Prostate gland (tissue), 2 donors: ENCODE data around the gene CREB3. TPM values are rescaled to one million over a fixed set of nuclear protein-coding genes. Genes with fewer than 3 reads are reported as not detected.
A peak's percentile ranks its signal among the peaks of the same experiment; 100 is the strongest.

Experiments
- DNase-seq: peaks from one replicate; pipeline ENCODE4 v3.0.0-alpha.2; 2019; ENCODE audit warnings: low spot score
- H3K27ac ChIP-seq, 2 donors: fragments of 200-600 bp; sonication (generic); 2 replicates each; pipeline ENCODE4 v1.5.1; 2017 to 2019
- H3K27me3 ChIP-seq: fragments of 200-600 bp; sonication (generic); replicated peaks from 2 replicates; pipeline ENCODE4 v1.5.1; 2019; ENCODE audit not compliant: insufficient read depth
- H3K36me3 ChIP-seq, 2 donors: fragments of 200-600 bp; sonication (generic); 1 replicate in 1 of 2; 2 replicates in 1 of 2; pipeline versions ENCODE4 v1.5.1 to v1.8.1; 2017 to 2019
- H3K4me1 ChIP-seq: fragments of 200-600 bp; sonication (generic); replicated peaks from 2 replicates; pipeline ENCODE4 v1.5.1; 2019
- H3K4me3 ChIP-seq, 2 donors: fragments of 200-600 bp; sonication (generic); 2 replicates each; pipeline ENCODE4 v1.5.1; 2017 to 2019
- H3K9me3 ChIP-seq: fragments of 200-600 bp; sonication (generic); 2 replicates; pipeline ENCODE4 v1.5.1; 2017
- POLR2A ChIP-seq: fragments of 450-650 bp; IDR thresholded peaks from one replicate; pipeline ENCODE4 v1.6.1; 2016; ENCODE audit warnings: antibody characterized with exemption, mild to moderate bottlenecking
- POLR2AphosphoS5 ChIP-seq: sonication (generic); formaldehyde crosslinking; IDR thresholded peaks from one replicate; pipeline ENCODE4 v1.6.1; 2017; ENCODE audit warnings: antibody characterized with exemption
- WGBS: methylation state at CpG from one replicate; pipeline ENCODE4 v1.1.5; 2018; 5-methylcytosine and 5-hydroxymethylcytosine counted together
- intact Hi-C: fragments of 100-400 bp; cut with DNase I; formaldehyde crosslinking; loops from one replicate; pipeline ENCODE4 v1.14.2; 2022
- total RNA-seq, 2 donors: library from RNA; depleted of rRNA; stranded (reverse); fragments of >200 nt; gene quantifications; one replicate each; pipeline ENCODE4 v1.1.0, GENCODE V29; 2016
- TF ChIP-seq, protein P1 (sequence below), 4 experiments: fragments of 200-600 bp in 2 of 4; fragments of 450-650 bp in 2 of 4; sonication (generic) in 2 of 4; IDR thresholded peaks; 1 replicate in 3 of 4; 2 replicates in 1 of 4; pipeline ENCODE4 v1.5.1; 2016 to 2019; ENCODE audit warnings: antibody characterized with exemption in 4 of 4, mild to moderate bottlenecking in 2 of 4, moderate library complexity in 2 of 4

Gene CREB3
- total RNA-seq, 2 donors from 2014 or later, result 60.9 to 120 TPM

DNA sequence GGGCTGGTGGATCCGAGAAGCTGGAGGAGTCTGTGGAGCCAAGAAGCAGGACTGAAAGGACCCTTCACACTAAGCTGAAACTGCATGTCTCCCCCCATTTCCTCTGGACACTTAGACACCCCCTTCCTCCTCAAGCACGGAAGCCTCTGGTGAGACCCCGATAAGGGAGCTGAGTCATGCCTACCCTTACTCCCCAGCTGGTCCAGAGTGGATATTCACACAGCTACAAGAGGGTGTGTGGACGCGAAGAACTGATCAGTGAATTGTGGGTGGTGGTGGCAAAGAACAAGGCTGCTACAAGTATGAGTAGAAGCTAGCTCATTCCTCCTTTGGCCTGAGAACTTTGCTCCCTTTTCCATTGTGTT, 4.8 kb upstream of the CREB3 start:
- H3K27ac ChIP-seq, result peak overlapping the region; percentile 88 to 96
- TF ChIP-seq POLR2AphosphoS5 (no peak), POLR2A (no peak)
- TF ChIP-seq, protein P1, sequence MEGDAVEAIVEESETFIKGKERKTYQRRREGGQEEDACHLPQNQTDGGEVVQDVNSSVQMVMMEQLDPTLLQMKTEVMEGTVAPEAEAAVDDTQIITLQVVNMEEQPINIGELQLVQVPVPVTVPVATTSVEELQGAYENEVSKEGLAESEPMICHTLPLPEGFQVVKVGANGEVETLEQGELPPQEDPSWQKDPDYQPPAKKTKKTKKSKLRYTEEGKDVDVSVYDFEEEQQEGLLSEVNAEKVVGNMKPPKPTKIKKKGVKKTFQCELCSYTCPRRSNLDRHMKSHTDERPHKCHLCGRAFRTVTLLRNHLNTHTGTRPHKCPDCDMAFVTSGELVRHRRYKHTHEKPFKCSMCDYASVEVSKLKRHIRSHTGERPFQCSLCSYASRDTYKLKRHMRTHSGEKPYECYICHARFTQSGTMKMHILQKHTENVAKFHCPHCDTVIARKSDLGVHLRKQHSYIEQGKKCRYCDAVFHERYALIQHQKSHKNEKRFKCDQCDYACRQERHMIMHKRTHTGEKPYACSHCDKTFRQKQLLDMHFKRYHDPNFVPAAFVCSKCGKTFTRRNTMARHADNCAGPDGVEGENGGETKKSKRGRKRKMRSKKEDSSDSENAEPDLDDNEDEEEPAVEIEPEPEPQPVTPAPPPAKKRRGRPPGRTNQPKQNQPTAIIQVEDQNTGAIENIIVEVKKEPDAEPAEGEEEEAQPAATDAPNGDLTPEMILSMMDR (IDR thresholded peaks at IDR 0.05), result no peak
- WGBS, result 66% methylated on average over 5 of the region's 5 CpGs
- peak overlapping the region in 1 of 2 donors; percentile 5 for H3K4me3 ChIP-seq
- no peaks in the 10 kb centered on the region for H3K9me3 ChIP-seq
- intact Hi-C loops, result loop anchor here (2.0 kb wide), 1 partner anchor 33 kb away; no protein-coding TSS in a partner anchor
- no peak for DNase-seq
- H3K36me3 ChIP-seq, result peaks cover 8 to 17% of the 10 kb centered on the region in 2 donors
- peaks cover 22% of the 10 kb centered on the region for H3K4me1 ChIP-seq
- H3K27me3 ChIP-seq, result no peaks in the 10 kb centered on the region

DNA sequence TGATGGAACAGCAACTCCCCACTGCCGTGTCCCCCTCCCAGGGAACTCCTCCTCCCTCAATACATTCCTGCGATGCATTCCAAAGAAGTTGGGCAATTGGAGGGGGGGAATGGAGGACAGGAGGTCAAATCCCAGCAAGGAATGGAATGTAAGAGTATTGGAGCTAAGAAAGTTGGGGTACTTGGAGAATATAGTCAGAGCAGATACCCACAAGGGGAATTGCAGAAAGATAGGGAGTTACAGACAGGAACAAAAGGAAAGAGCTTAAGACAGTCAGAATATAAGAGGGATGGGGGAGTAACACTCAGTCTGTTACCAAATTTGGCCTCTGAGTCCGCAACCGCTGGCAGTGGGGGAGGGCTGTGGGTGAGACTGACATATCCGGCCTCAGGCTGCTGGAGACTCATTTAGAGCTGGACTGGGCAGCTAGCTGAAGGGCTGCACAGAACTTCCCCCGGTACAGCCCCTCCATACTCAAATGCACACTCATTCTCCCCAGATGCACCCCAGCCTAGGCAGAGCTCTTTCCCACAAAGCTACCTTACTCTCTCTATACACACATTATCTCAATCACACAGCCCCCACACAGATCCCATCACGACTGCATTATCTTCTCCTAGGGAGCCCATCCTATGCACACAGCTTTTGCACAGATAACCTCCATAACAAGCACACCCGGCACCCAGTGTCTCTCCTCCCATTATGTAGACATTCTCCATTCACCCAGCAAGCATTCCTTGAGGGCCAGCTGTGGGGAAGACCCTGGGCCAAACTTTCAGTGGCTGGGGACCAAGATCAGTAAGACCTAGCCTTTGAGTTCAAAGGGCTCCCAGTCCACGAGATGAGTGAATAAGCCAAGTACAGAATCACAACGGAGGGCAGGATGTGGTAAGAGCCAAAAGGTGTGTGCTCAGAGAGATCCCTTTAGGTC, 4.2 kb upstream of the CREB3 start:
- peak overlapping the region in 1 of 2 donors; percentile 10 for H3K4me3 ChIP-seq
- intact Hi-C loops, result no loop called here
- H3K4me1 ChIP-seq, result peaks cover 23% of the 10 kb centered on the region
- H3K9me3 ChIP-seq, result no peaks in the 10 kb centered on the region
- peaks cover 8 to 16% of the 10 kb centered on the region in 2 donors for H3K36me3 ChIP-seq
- no peaks in the 10 kb centered on the region for H3K27me3 ChIP-seq
- peak overlapping the region; percentile 88 to 96 for H3K27ac ChIP-seq
- peak; percentile 41 for DNase-seq
- peak; percentile 61 for TF ChIP-seq POLR2AphosphoS5
- TF ChIP-seq, protein P1 (IDR thresholded peaks at IDR 0.05), result no peak
- TF ChIP-seq POLR2A, result no peak
- WGBS, result 18% methylated on average over 10 of the region's 10 CpGs

DNA sequence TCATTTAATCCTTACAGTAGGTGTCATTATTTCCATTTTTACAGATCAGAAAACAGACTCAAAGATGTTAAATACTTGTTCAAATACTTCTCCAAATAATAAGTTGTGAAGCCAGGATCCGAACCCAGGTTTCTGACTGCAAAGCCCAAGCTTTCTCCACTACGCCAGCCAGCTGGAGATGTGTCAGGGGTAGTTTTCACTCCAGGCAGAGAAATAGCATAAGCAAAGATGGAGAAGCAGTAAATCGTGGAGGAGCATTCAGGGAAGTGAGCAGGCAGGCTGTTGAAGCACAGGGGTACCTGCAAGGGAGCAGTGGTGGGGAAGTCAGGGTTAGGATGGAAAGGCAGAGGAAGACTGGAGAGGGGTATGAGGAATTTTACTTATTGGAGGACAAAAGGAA, 3.4 kb upstream of the CREB3 start:
- H3K9me3 ChIP-seq, result no peaks in the 10 kb centered on the region
- intact Hi-C loops, result no loop called here
- no peak for TF ChIP-seq POLR2AphosphoS5
- TF ChIP-seq, protein P1 (IDR thresholded peaks at IDR 0.05), result no peak
- TF ChIP-seq POLR2A, result no peak
- no peak for DNase-seq
- peaks cover 27% of the 10 kb centered on the region for H3K4me1 ChIP-seq
- H3K36me3 ChIP-seq, result peaks cover 8 to 9% of the 10 kb centered on the region in 2 donors
- H3K27me3 ChIP-seq, result no peaks in the 10 kb centered on the region
- peak overlapping the region in 1 of 2 donors; percentile 10 for H3K4me3 ChIP-seq
- H3K27ac ChIP-seq, result peak overlapping the region; percentile 88 to 96
- 60% methylated on average over 3 of the region's 3 CpGs for WGBS

DNA sequence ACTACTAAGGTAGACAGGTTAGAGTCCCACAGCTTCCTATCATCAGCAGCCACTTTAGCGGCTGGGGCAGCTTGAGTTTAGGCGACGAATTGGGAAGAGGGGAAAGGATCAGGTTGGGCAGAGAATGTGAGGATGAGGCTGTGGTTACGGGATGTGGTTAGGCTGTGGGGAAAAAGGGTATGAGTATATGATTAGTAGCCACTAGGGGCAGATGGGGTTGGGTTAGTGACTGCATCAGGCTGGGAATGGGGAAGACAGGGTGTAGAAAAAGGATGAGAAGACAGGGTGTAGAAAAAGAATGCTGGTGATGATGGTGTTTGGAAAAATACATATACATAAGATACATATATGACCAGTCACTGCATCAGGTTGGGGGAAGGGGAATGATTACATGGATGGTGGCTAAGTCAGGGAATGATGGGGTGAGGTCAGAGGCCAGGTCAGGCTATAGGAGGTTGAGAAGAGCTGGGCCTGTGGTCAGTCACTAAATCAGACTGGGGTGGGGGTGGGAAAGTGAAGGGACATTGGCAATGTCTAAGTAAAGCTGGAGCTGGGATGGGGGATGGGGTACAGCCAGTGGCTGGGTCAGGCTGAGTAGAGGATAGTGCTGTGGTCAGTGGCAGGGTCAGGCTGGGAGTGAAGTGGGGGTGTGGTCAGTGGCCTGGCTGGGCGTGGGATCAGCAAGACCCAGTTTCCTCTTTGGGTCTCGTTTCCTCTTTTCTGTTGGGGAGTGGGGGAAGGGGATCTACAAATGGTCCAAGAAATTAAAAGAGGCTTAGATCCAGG, 2.6 kb upstream of the CREB3 start:
- peak overlapping the region; percentile 88 to 96 for H3K27ac ChIP-seq
- no peaks in the 10 kb centered on the region for H3K27me3 ChIP-seq
- H3K4me1 ChIP-seq, result peaks cover 27% of the 10 kb centered on the region
- 30% methylated on average over 6 of the region's 6 CpGs for WGBS
- DNase-seq, result no peak
- TF ChIP-seq, protein P1 (IDR thresholded peaks at IDR 0.05), result peak; percentile 17 to 44 (median 40)
- no peak for TF ChIP-seq POLR2AphosphoS5
- intact Hi-C loops, result loop anchor here (5.0 to 10.0 kb wide), 2 partner anchors 73 to 615 kb away; partner anchors contain the start of genes ATOSB, CCDC107 and RMRP
- H3K36me3 ChIP-seq, result peaks cover under 1% of the 10 kb centered on the region in 2 donors
- H3K4me3 ChIP-seq, result peak overlapping the region in 1 of 2 donors; percentile 91
- no peaks in the 10 kb centered on the region for H3K9me3 ChIP-seq
